Peyer's patch (tissue), 4 donors: ENCODE results near the gene TEX30.

ENCODE experiments used
- CTCF ChIP-seq, 6 experiments: fragments of 450-650 bp in 4 of 6; fragments of 200-600 bp in 2 of 6; sonication (generic) in 1 of 6; IDR thresholded peaks; one replicate each; pipeline ENCODE4 v1.5.1; 2017 to 2019; ENCODE audit warnings: antibody characterized with exemption in 6 of 6, mild to moderate bottlenecking in 3 of 6, moderate library complexity in 1 of 6
- POLR2A ChIP-seq, 2 donors: fragments of 450-650 bp; IDR thresholded peaks; one replicate each; pipeline ENCODE4 v1.5.1; 2017; ENCODE audit warnings: antibody characterized with exemption in 2 of 2, mild to moderate bottlenecking in 2 of 2, moderate library complexity in 2 of 2

GRCh38 chr13:102757006-102757405, 16.6 kb downstream of the TEX30 start:
- TF ChIP-seq POLR2A (IDR thresholded peaks at IDR 0.05) (no peak), CTCF (IDR thresholded peaks at IDR 0.05) (no peak)
